Stomach (tissue), 9 donors: Measurements from ENCODE around the gene GNB1L. TPM values are rescaled to one million over a fixed set of nuclear protein-coding genes. Genes with fewer than 3 reads are reported as not detected.

Experiments
- DNase-seq, 2 donors: peaks; one replicate each; pipeline versions ENCODE4 v3.0.0 to v3.0.0-alpha.2; 2013 to 2019
- H3K27ac ChIP-seq, 5 donors: fragments of 200-600 bp in 4 of 5; sonication (generic) in 4 of 5; one replicate each; pipeline ENCODE4 v1.5.1; 2013 to 2019; ENCODE audit warnings: mild to moderate bottlenecking in 1 of 5, moderate library complexity in 1 of 5
- H3K27me3 ChIP-seq, 3 donors: fragments of 200-600 bp; sonication (generic); one replicate each; pipeline ENCODE4 v1.5.1; 2017 to 2019; ENCODE audit warnings: mixed run types in 1 of 3
- H3K36me3 ChIP-seq, 4 donors: fragments of 200-600 bp; sonication (generic); 1 replicate in 3 of 4; 2 replicates in 1 of 4; pipeline ENCODE4 v1.5.1; 2016 to 2019
- H3K4me1 ChIP-seq, 4 donors: fragments of 200-600 bp; sonication (generic); one replicate each; pipeline ENCODE4 v1.5.1; 2016 to 2019
- H3K4me3 ChIP-seq, 4 donors: fragments of 200-600 bp; sonication (generic) in 3 of 4; one replicate each; pipeline ENCODE4 v1.5.1; 2016 to 2019; ENCODE audit warnings: mild to moderate bottlenecking in 1 of 4
- H3K9me3 ChIP-seq, 4 donors: fragments of 200-600 bp; sonication (generic); one replicate each; pipeline ENCODE4 v1.5.1; 2016 to 2019
- EP300 ChIP-seq: sonication (generic); formaldehyde crosslinking; IDR thresholded peaks from one replicate; pipeline ENCODE4 v1.6.1; 2017; ENCODE audit warnings: antibody characterized with exemption
- POLR2A ChIP-seq, 4 donors: fragments of 450-650 bp; IDR thresholded peaks; one replicate each; pipeline ENCODE4 v1.6.1; 2016; ENCODE audit warnings: antibody characterized with exemption in 4 of 4, control low read depth in 2 of 4, mild to moderate bottlenecking in 1 of 4, moderate library complexity in 1 of 4
- POLR2AphosphoS5 ChIP-seq, 3 donors: sonication (generic); formaldehyde crosslinking; IDR thresholded peaks; one replicate each; pipeline ENCODE4 v1.6.1; 2016; ENCODE audit warnings: antibody characterized with exemption in 3 of 3
- WGBS, 5 donors: extraction: QIAGEN DNeasy Blood & Tissue Kit in 3 of 5; methylation state at CpG; one replicate each; pipeline versions ENCODE4 v1.1.5 to v1.1.7; 2013 to 2018; 5-methylcytosine and 5-hydroxymethylcytosine counted together
- intact Hi-C: fragments of 100-400 bp; cut with DNase I; formaldehyde crosslinking; loops from one replicate; pipeline ENCODE4 v1.15.1; 2023; ENCODE audit warnings: low total_unique reads
- polyA plus RNA-seq, 3 donors: library from polyadenylated mRNA; stranded (reverse); fragments of 200-250 nt; gene quantifications; one replicate each; pipeline ENCODE4 v1.2.3, GENCODE V29; 2013
- total RNA-seq, 5 donors: library from RNA; depleted of rRNA; stranded (reverse); fragments of >200 nt; gene quantifications; one replicate each; pipeline versions ENCODE4 v1.1.0 to v1.2.3, GENCODE V29; 2014 to 2016
- TF ChIP-seq, protein P1 (sequence below), 7 experiments: fragments of 450-650 bp in 4 of 7; fragments of 200-600 bp in 3 of 7; sonication (generic) in 3 of 7; IDR thresholded peaks; one replicate each; pipeline ENCODE4 v1.5.1; 2016 to 2019; ENCODE audit warnings: antibody characterized with exemption in 7 of 7, control low read depth in 2 of 7, mild to moderate bottlenecking in 1 of 7
- donor health status: healthy with polysubstance abuse.
- donor health status: Bipolar disorder and iron deficiency.
- donor health status: healthy.

Gene GNB1L
- total and polyA plus RNA-seq, 8 donors: 0.29 to 6.8 (median 3.1) TPM; not detected in 1

DNA sequence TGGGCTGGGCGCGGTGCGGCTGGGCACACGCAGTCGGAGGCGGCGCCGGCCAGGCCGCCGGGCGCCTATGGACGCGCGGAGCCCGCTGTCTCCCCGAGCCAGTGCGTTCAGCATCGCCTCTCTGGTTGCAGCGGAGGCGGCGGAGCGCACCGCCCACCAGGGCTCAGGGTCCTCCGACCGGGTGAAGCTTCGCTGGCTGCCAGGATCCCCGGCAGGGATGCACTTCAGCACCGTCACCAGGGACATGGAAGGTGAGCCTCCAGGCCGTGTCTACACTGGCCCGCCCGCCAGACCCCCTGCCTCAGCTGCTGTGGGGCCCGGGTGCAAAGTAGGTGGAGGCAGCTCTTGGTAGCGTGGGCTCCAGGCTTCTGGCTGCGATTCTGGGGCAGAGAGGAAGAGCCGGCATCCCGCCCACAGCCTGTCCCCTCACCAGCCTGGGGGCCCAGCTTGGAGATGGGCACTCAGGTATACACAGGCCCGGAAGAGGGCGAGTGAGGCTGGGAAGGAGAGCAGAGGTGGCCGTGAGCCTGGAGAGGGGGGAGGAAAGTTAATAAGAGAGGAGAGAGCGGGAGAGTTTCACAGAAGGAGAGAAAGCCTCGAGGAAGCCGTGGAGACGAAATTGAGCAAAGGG, 95.1 kb downstream of the GNB1L start:
- H3K4me3 ChIP-seq: peak overlapping the region in 1 of 4 donors; percentile 21
- peaks cover 34 to 62% (median 52%) of the 10 kb centered on the region in 4 donors for H3K4me1 ChIP-seq
- no peak for DNase-seq
- intact Hi-C loops: no loop called here
- no peaks in the 10 kb centered on the region for H3K36me3 ChIP-seq
- 3 to 8% (median 6%) methylated on average over 24 to 43 of the region's 43 CpGs for WGBS, 5 donors
- TF ChIP-seq EP300 (no peak), POLR2AphosphoS5 (IDR thresholded peaks at IDR 0.05) (no peak), POLR2A (IDR thresholded peaks at IDR 0.05) (no peak)
- TF ChIP-seq, protein P1, sequence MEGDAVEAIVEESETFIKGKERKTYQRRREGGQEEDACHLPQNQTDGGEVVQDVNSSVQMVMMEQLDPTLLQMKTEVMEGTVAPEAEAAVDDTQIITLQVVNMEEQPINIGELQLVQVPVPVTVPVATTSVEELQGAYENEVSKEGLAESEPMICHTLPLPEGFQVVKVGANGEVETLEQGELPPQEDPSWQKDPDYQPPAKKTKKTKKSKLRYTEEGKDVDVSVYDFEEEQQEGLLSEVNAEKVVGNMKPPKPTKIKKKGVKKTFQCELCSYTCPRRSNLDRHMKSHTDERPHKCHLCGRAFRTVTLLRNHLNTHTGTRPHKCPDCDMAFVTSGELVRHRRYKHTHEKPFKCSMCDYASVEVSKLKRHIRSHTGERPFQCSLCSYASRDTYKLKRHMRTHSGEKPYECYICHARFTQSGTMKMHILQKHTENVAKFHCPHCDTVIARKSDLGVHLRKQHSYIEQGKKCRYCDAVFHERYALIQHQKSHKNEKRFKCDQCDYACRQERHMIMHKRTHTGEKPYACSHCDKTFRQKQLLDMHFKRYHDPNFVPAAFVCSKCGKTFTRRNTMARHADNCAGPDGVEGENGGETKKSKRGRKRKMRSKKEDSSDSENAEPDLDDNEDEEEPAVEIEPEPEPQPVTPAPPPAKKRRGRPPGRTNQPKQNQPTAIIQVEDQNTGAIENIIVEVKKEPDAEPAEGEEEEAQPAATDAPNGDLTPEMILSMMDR (IDR thresholded peaks at IDR 0.05): no peak
- peaks cover 35 to 95% (median 94%) of the 10 kb centered on the region in 3 donors for H3K27me3 ChIP-seq
- H3K9me3 ChIP-seq: no peaks in the 10 kb centered on the region
- no peak overlapping the region for H3K27ac ChIP-seq

DNA sequence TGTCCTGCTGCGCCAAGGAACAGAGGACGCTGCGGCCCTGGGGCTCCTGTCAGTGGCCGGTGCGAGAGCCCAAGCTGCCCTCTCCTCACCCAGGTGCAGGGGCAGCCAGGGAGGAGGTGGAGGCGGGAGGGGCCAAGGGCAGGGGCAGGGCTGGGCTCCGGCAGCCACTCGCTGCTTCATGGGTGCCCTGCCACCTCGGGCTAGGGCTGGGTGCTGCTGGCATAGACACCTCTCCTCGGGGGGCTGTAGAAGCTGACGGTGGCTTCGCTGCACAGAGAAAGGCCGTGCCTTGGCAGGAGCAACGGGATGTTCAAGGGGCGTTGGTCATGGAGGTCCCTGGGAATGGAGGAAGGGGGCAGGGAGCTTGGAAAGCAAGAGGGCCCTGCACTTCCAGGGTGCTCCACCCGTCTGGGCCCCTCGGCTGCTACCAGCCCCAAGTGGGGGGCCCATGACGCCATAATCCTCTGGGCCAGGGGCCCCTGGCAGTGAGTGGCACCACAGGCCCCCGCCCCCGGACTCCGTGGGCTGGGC, 95.7 kb downstream of the GNB1L start:
- Histone ChIP-seq H3K27me3 (peaks cover 40 to 95% (median 94%) of the 10 kb centered on the region in 3 donors), H3K4me3 (peak overlapping the region in 1 of 4 donors; percentile 21), H3K4me1 (peaks cover 34 to 62% (median 52%) of the 10 kb centered on the region in 4 donors), H3K36me3 (no peaks in the 10 kb centered on the region), H3K9me3 (no peaks in the 10 kb centered on the region), H3K27ac (no peak overlapping the region)
- WGBS, 5 donors: 0 to 13% (median 6%) methylated on average over 4 to 21 of the region's 21 CpGs
- no peak for TF ChIP-seq POLR2A (IDR thresholded peaks at IDR 0.05)
- TF ChIP-seq, protein P1 (IDR thresholded peaks at IDR 0.05): no peak
- TF ChIP-seq POLR2AphosphoS5 (IDR thresholded peaks at IDR 0.05): no peak
- no peak for TF ChIP-seq EP300
- intact Hi-C loops: no loop called here
- DNase-seq: no peak

DNA sequence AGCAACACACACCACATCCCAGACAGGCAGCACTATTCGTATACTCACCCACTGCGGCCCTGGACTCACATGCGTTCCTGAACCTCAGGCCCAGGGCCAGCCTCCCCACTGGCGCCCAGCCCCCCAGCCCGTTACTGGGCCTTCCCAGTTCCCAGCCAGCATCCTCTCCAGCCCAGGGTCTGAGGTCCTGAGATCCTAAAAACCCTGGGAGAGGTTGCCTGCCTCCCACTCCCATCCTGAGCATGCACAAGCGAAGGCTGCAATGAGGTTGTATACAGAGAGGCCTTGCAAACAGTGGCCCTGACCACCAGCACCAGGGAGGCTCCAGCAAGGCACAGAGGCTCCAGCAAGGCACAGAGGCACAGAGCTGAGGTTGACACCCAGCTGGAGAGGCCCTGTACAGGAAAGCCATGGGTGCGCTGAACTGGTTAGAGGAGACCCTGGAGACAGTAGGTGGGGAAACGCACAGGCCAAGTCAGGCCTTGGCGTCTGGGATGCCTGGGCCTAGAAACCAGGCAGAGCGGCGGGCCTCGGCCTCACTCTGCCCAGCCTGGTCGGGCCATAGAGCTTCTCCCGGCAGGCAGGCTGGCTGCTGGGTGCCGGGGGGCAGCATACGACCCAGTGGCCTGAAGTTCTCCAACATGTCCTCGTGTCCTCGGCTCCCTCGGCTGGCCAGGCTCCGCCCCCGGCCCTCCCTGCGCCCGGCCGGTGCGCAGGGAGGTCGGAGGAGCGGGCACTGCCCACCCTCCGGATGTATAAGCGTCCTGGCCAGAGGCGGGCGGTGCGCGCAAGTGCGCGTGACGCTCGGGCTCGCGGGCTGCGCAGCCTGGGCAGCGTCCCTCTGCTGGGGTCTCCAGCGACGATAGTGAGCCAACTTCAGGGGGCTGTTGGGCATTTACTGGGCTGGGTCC, 96.4 kb downstream of the GNB1L start:
- 32 to 68% (median 34%) methylated on average over 15 to 43 of the region's 43 CpGs for WGBS, 5 donors
- Histone ChIP-seq H3K27me3 (peaks cover 43 to 95% (median 93%) of the 10 kb centered on the region in 3 donors), H3K36me3 (no peaks in the 10 kb centered on the region), H3K27ac (no peak overlapping the region), H3K9me3 (no peaks in the 10 kb centered on the region), H3K4me3 (no peak overlapping the region), H3K4me1 (peaks cover 34 to 62% (median 52%) of the 10 kb centered on the region in 4 donors)
- TF ChIP-seq POLR2AphosphoS5 (IDR thresholded peaks at IDR 0.05) (no peak), EP300 (no peak), POLR2A (IDR thresholded peaks at IDR 0.05) (no peak)
- TF ChIP-seq, protein P1 (IDR thresholded peaks at IDR 0.05): no peak
- no peak for DNase-seq
- intact Hi-C loops: no loop called here
